Adrenal gland (tissue), 12 donors: ENCODE results near the gene TMCC3. TPM values are rescaled to one million over a fixed set of nuclear protein-coding genes. Genes with fewer than 3 reads are reported as not detected.

Source experiments
- DNase-seq, 7 donors: peaks; one replicate each; pipeline ENCODE4 v3.0.0-alpha.2; 2019 to 2020
- H3K27ac ChIP-seq, 5 donors: fragments of 200-600 bp; sonication (generic) in 4 of 5; 1 replicate in 3 of 5; 2 replicates in 2 of 5; pipeline versions ENCODE4 v1.5.1 to v1.8.0; 2016 to 2020; ENCODE audit warnings: mild to moderate bottlenecking in 1 of 5
- H3K27me3 ChIP-seq: fragments of 200-600 bp; 2 replicates; pipeline ENCODE4 v1.8.0; 2021
- H3K36me3 ChIP-seq, 2 donors: fragments of 200-600 bp; replicated peaks in 1 of 2; 1 replicate in 1 of 2; 2 replicates in 1 of 2; pipeline versions ENCODE4 v1.5.1 to v1.8.0; 2018 to 2022
- H3K4me1 ChIP-seq, 2 donors: fragments of 200-600 bp; replicated peaks in 1 of 2; 1 replicate in 1 of 2; 2 replicates in 1 of 2; pipeline versions ENCODE4 v1.5.1 to v1.8.0; 2018 to 2021
- H3K4me3 ChIP-seq, 4 donors: fragments of 200-600 bp; sonication (generic) in 3 of 4; one replicate each; pipeline ENCODE4 v1.5.1; 2016 to 2018
- H3K9me3 ChIP-seq, 3 donors: fragments of 200-600 bp; sonication (generic) in 1 of 3; replicated peaks in 1 of 3; 1 replicate in 2 of 3; 2 replicates in 1 of 3; pipeline versions ENCODE4 v1.5.1 to v1.8.0; 2016 to 2021
- CTCF ChIP-seq, 6 experiments: fragments of 450-650 bp in 4 of 6; fragments of 200-600 bp in 2 of 6; sonication (generic) in 1 of 6; IDR thresholded peaks; 1 replicate in 5 of 6; 2 replicates in 1 of 6; pipeline versions ENCODE4 v1.5.1 to v1.8.0; 2016 to 2021; ENCODE audit warnings: antibody characterized with exemption in 6 of 6, mild to moderate bottlenecking in 2 of 6, moderate library complexity in 1 of 6
- POLR2A ChIP-seq, 2 donors: fragments of 450-650 bp; IDR thresholded peaks; one replicate each; pipeline ENCODE4 v1.6.1; 2017; ENCODE audit warnings: antibody characterized with exemption in 2 of 2, mild to moderate bottlenecking in 2 of 2, moderate library complexity in 1 of 2
- WGBS, 4 donors: extraction: QIAGEN DNeasy Blood & Tissue Kit in 2 of 4; methylation state at CpG; one replicate each; pipeline versions ENCODE4 v1.1.5 to v1.1.7; 2013 to 2017; 5-methylcytosine and 5-hydroxymethylcytosine counted together
- intact Hi-C, 2 donors: fragments of 100-400 bp; cut with DNase I; formaldehyde crosslinking; loops; one replicate each; pipeline versions ENCODE4 v1.14.1 to v1.15.0; 2022 to 2023
- polyA plus RNA-seq, 3 donors: library from polyadenylated mRNA; stranded (reverse); fragments of 200-250 nt in 2 of 3; fragments of 350-450 nt in 1 of 3; fragmentation: Illumina TruSeq in 1 of 3; extraction: RNeasy Lipid Tissue Mini Kit (QIAGEN cat#74804) in 1 of 3; gene quantifications; one replicate each; pipeline ENCODE4 v1.2.3, GENCODE V29; 2013 to 2014
- total RNA-seq, 9 donors: library from RNA; depleted of rRNA in 4 of 9; stranded (reverse); fragments of >200 nt in 4 of 9; fragments of 120-200 nt in 1 of 9; fragmentation: NEBNext Ultra II Directional in 1 of 9; extraction: Animal tissue kit (Norgen Biotek cat#: 25700) in 1 of 9; gene quantifications; one replicate each; pipeline versions ENCODE4 v1.1.0 to v1.2.4, GENCODE V29; 2013 to 2023
- donor health status: healthy with polysubstance abuse.
- donor health status: Bipolar disorder and iron deficiency.
- donor health status: DM: yes; HTN: yes; CAD: no.
- donor health status: DM: no; HTN: no; CAD: no.
- donor health status: DM: no; HTN: no; CAD: no.
- donor health status: DM: yes; HTN: yes; CAD: no.

Gene TMCC3
- total and polyA plus RNA-seq, 12 donors = 1.2 to 13.4 (median 6.7) TPM

- WGBS, 4 donors = 93 to 98% (median 95%) methylated on average over 6 of the region's 6 CpGs
- Histone ChIP-seq H3K36me3 (no peaks in the 10 kb centered on the region), H3K4me3 (no peak overlapping the region), H3K4me1 (peaks cover 0 to 3% of the 10 kb centered on the region in 2 donors), H3K9me3 (no peaks in the 10 kb centered on the region), H3K27ac (no peak overlapping the region), H3K27me3 (no peaks in the 10 kb centered on the region)
- no peak for DNase-seq
- intact Hi-C loops = no loop called here
- no peak for TF ChIP-seq CTCF (IDR thresholded peaks at IDR 0.05)
These were observed 82.6 kb downstream of the TMCC3 start for GRCh38 chr12:94567761-94568160.

- Histone ChIP-seq H3K27me3 (no peaks in the 10 kb centered on the region), H3K4me3 (no peak overlapping the region), H3K4me1 (peaks cover 0 to 3% of the 10 kb centered on the region in 2 donors), H3K27ac (no peak overlapping the region), H3K36me3 (no peaks in the 10 kb centered on the region), H3K9me3 (no peaks in the 10 kb centered on the region)
- intact Hi-C loops = no loop called here
- 57 to 72% (median 60%) methylated on average over 8 of the region's 8 CpGs for whole genome bisulfite sequencing, 4 donors
- TF ChIP-seq CTCF (IDR thresholded peaks at IDR 0.05) (no peak), POLR2A (IDR thresholded peaks at IDR 0.05) (no peak)
- DNase-seq = peak in 1 of 7 donors; percentile 47
These were observed 84.0 kb downstream of the TMCC3 start for GRCh38 chr12:94566345-94566744.

- H3K27ac ChIP-seq = no peak overlapping the region
- H3K9me3 ChIP-seq = no peaks in the 10 kb centered on the region
- 94 to 99% (median 95%) methylated on average over 8 of the region's 8 CpGs for WGBS, 4 donors
- no peaks in the 10 kb centered on the region for H3K27me3 ChIP-seq
- no peaks in the 10 kb centered on the region for H3K36me3 ChIP-seq
- no peak overlapping the region for H3K4me3 ChIP-seq
- H3K4me1 ChIP-seq = peaks cover 0 to 3% of the 10 kb centered on the region in 2 donors
- intact Hi-C loops = no loop called here
- DNase-seq = peak in 1 of 7 donors; percentile 34
- TF ChIP-seq CTCF (IDR thresholded peaks at IDR 0.05) = no peak
- TF ChIP-seq POLR2A (IDR thresholded peaks at IDR 0.05) = no peak
These were observed 84.7 kb downstream of the TMCC3 start for GRCh38 chr12:94565683-94566082.

GRCh38 chr12:94563286-94563685 is 87.1 kb downstream of the TMCC3 start:
- no peaks in the 10 kb centered on the region for H3K9me3 ChIP-seq
- no peak overlapping the region for H3K4me3 ChIP-seq
- intact Hi-C loops = no loop called here
- H3K27ac ChIP-seq = no peak overlapping the region
- TF ChIP-seq POLR2A (IDR thresholded peaks at IDR 0.05) = no peak
- no peak for TF ChIP-seq CTCF (IDR thresholded peaks at IDR 0.05)
- no peaks in the 10 kb centered on the region for H3K4me1 ChIP-seq
- no peaks in the 10 kb centered on the region for H3K36me3 ChIP-seq
- H3K27me3 ChIP-seq = no peaks in the 10 kb centered on the region
- 89 to 91% (median 90%) methylated on average over 5 of the region's 5 CpGs for WGBS, 4 donors
- no peak for DNase-seq
